ENCODE results near the gene CRIP3. TPM values are rescaled to one million over a fixed set of nuclear protein-coding genes. Genes with fewer than 3 reads are reported as not detected.
A peak's percentile ranks its signal among the peaks of the same experiment; 100 is the strongest.

CRIP3 gene
- total RNA-seq, 1 donor from 2014 or later = 0.69 TPM

- DNase-seq = no peak
- Mint-ChIP-seq H3K4me3 (ENCODE audit: unreplicated experiment) (no peak overlapping the region), H3K27ac (ENCODE audit: unreplicated experiment) (no peak overlapping the region), H3K27me3 (ENCODE audit: unreplicated experiment) (peaks cover 16% of the 10 kb centered on the region), H3K36me3 (ENCODE audit: unreplicated experiment) (peaks cover 4% of the 10 kb centered on the region), H3K9me3 (ENCODE audit: unreplicated experiment) (peaks cover 4% of the 10 kb centered on the region), H3K4me1 (ENCODE audit: low read depth, unreplicated experiment) (no peaks in the 10 kb centered on the region)
- TF ChIP-seq CTCF (IDR thresholded peaks at IDR 0.05; ENCODE audit: partially characterized antibody, unreplicated experiment) = no peak
Measured at GRCh38 chr6:43285832-43286231, 22.8 kb downstream of the CRIP3 start.

DNA sequence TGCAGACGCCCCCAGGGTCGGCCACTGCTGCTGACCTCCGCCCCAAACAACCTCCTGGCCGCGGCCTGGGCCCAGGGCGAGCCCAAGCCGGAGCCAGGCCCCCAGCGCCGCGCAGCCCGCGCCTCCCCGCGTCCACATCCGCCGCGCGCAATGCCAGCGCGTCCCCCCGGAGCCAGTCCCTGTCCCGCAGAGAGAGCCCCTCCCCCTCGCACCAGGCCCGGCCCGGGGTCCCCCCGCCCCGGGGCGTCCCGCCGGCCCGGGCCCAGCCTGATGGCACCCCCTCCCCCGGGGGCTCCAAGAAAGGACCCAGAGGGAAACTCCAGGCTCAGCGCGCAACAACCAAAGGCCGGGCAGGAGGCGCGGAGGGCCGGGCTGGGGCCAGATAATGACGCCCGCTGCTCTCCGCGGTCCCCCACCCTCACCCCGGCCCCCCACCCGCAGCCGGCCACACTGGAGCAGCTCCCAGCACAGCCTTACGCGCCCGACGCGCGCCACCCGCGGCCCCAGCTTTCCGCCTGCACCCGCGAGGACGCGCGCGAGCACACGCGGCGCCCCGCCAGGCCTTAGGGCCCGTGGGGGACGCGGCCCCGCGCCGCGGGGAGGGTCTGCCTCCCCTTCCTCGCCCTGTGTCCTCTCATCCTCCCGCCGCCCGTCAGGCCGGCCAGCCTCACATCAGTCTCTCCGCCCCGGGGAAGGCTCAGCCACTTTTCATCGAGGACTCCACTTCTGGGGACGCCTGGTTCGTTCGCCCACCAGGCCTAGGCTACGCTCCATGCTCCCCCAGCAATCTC is 23.4 kb downstream of the CRIP3 start:
- no peak for TF ChIP-seq CTCF (IDR thresholded peaks at IDR 0.05; ENCODE audit: partially characterized antibody, unreplicated experiment)
- no peak for DNase-seq
- Mint-ChIP-seq H3K27me3 (ENCODE audit: unreplicated experiment) (peaks cover 21% of the 10 kb centered on the region), H3K36me3 (ENCODE audit: unreplicated experiment) (peaks cover 9% of the 10 kb centered on the region), H3K4me3 (ENCODE audit: unreplicated experiment) (peak overlapping the region; percentile 49), H3K27ac (ENCODE audit: unreplicated experiment) (no peak overlapping the region), H3K4me1 (ENCODE audit: low read depth, unreplicated experiment) (no peaks in the 10 kb centered on the region), H3K9me3 (ENCODE audit: unreplicated experiment) (peaks cover 4% of the 10 kb centered on the region)

DNA sequence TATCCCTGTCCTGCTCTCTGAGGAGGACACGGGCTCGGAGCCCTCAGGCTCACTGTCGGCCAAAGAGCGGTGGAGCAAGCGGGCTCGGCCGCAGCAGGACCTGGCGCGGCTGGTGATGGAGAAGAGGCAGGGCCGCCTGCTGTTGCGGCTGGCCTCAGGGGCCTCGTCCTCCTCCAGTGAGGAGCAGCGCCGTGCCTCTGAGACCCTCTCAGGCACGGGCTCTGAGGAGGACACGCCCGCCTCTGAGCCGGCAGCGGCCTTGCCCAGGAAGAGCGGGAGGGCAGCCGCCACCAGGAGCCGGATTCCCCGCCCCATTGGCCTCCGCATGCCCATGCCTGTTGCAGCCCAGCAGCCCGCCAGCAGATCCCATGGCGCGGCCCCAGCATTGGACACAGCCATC is 24.7 kb downstream of the CRIP3 start:
- DNase-seq = no peak
- no peaks in the 10 kb centered on the region for H3K4me1 Mint-ChIP-seq (ENCODE audit: low read depth, unreplicated experiment)
- H3K9me3 Mint-ChIP-seq (ENCODE audit: unreplicated experiment) = peaks cover 3% of the 10 kb centered on the region
- no peak overlapping the region for H3K27ac Mint-ChIP-seq (ENCODE audit: unreplicated experiment)
- no peak for TF ChIP-seq CTCF (IDR thresholded peaks at IDR 0.05; ENCODE audit: partially characterized antibody, unreplicated experiment)
- H3K27me3 Mint-ChIP-seq (ENCODE audit: unreplicated experiment) = peaks cover 21% of the 10 kb centered on the region
- H3K4me3 Mint-ChIP-seq (ENCODE audit: unreplicated experiment) = no peak overlapping the region
- peaks cover 9% of the 10 kb centered on the region for H3K36me3 Mint-ChIP-seq (ENCODE audit: unreplicated experiment)

- TF ChIP-seq CTCF (IDR thresholded peaks at IDR 0.05; ENCODE audit: partially characterized antibody, unreplicated experiment) = no peak
- DNase-seq = no peak
- H3K4me3 Mint-ChIP-seq (ENCODE audit: unreplicated experiment) = no peak overlapping the region
- H3K27ac Mint-ChIP-seq (ENCODE audit: unreplicated experiment) = no peak overlapping the region
- H3K9me3 Mint-ChIP-seq (ENCODE audit: unreplicated experiment) = peaks cover 2% of the 10 kb centered on the region
- peaks cover under 1% of the 10 kb centered on the region for H3K4me1 Mint-ChIP-seq (ENCODE audit: low read depth, unreplicated experiment)
- peaks cover 22% of the 10 kb centered on the region for H3K27me3 Mint-ChIP-seq (ENCODE audit: unreplicated experiment)
- H3K36me3 Mint-ChIP-seq (ENCODE audit: unreplicated experiment) = peaks cover 9% of the 10 kb centered on the region
Measured at GRCh38 chr6:43283514-43283901, 25.1 kb downstream of the CRIP3 start.

All from glutamatergic neuron (in vitro differentiated cells).